ENCODE results near the gene GLOD4. TPM values are rescaled to one million over a fixed set of nuclear protein-coding genes. Genes with fewer than 3 reads are reported as not detected.

The GLOD4 gene
- total RNA-seq, 4 donors from 2014 or later, result 32.9 to 45.0 (median 41.4) TPM

DNA sequence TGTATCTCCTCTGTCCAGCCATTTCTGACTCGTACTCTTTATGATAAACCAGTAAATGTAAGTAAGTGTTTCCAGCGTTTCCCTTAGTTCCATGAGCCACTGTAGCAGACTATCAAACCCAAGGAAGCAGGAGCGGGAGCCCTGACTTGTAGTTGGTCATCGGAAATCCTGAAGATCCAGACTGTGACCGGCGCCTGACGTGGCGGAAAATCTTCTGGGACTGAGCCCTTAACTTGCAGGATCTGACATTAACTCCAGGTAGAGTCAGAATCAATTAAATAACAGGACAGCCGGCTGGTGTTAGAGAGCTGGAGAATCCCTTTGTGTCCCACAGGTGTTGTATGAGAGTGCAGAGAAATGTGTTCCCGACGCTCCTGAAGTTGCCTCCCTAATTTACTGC, 4.0 kb downstream of the GLOD4 start:
- TF ChIP-seq, protein P1, sequence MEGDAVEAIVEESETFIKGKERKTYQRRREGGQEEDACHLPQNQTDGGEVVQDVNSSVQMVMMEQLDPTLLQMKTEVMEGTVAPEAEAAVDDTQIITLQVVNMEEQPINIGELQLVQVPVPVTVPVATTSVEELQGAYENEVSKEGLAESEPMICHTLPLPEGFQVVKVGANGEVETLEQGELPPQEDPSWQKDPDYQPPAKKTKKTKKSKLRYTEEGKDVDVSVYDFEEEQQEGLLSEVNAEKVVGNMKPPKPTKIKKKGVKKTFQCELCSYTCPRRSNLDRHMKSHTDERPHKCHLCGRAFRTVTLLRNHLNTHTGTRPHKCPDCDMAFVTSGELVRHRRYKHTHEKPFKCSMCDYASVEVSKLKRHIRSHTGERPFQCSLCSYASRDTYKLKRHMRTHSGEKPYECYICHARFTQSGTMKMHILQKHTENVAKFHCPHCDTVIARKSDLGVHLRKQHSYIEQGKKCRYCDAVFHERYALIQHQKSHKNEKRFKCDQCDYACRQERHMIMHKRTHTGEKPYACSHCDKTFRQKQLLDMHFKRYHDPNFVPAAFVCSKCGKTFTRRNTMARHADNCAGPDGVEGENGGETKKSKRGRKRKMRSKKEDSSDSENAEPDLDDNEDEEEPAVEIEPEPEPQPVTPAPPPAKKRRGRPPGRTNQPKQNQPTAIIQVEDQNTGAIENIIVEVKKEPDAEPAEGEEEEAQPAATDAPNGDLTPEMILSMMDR (IDR thresholded peaks at IDR 0.05; ENCODE audit: low read depth), result no peak

DNA sequence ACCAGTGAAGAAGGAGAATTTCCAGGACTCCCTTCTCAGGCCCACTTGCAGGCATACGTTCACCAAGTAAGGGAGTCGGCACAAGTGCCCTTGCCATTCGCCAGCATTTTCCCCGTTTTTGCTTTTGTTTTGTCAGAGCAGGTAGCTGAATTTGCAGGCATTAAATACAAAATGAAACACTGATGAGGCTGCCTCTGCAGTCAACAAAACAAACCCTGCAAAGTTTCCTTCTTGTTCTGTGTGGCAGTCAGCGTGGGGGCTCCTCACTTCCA, 7.8 kb downstream of the GLOD4 start:
- TF ChIP-seq, protein P1 (IDR thresholded peaks at IDR 0.05; ENCODE audit: low read depth), result no peak

DNA sequence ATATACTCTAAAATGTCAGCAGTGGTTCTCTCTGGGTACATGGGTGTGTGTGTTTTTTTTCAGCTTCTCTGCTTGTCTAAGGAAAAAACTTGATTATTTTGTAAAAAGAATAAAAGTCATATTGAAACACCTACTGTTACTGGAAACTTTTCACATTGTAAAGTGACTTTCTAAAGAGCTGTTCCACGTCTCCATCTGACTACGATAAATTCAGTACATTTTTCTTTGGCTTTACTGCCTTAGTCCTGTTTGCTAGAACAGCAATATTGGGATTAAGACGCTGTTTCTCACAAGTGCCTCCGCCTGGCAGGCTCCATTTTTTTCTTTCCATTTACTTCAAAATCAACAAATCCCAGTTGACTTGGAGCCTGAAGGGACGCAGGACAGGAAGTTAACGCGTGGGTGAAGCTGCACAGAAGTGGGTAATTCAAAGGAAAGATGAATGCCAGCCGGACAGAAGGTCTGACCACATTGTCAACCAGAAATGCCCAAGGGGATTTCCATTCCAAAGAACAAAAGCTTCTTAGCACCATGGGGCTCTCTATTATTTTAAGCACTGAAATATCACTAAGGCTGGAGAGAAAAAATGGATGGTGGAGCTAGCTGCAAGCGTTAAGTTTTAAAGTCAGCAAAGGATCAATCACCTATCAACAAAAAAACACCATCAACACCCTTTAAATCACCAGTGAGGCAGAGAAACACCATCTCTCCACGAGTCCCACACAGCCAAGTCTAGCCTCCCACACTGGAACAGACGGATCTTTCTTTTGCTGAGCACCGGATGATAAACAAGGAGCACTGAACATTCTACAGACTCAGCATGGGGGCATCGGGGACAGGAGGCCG, 8.4 kb downstream of the GLOD4 start:
- TF ChIP-seq, protein P1 (IDR thresholded peaks at IDR 0.05; ENCODE audit: low read depth), result no peak

DNA sequence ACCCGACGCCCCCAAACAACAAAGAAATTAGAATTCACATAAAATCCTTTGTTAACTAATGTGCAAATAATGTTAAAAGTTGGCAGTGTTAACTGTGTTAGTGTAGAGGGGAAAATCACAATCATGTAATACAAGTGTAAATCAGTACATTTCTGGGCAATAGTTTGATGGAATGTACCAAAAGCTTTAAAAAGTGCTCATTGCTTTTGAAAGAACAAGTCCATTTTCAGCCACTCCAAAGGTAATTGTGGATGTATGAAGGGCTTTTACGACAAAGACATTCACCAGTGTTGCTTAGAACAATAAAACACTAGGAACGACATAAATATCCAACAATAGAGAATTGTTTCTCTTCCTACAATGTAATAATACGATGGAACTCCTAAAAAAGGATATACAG, 9.1 kb downstream of the GLOD4 start:
- TF ChIP-seq, protein P1 (IDR thresholded peaks at IDR 0.05; ENCODE audit: low read depth), result no peak

DNA sequence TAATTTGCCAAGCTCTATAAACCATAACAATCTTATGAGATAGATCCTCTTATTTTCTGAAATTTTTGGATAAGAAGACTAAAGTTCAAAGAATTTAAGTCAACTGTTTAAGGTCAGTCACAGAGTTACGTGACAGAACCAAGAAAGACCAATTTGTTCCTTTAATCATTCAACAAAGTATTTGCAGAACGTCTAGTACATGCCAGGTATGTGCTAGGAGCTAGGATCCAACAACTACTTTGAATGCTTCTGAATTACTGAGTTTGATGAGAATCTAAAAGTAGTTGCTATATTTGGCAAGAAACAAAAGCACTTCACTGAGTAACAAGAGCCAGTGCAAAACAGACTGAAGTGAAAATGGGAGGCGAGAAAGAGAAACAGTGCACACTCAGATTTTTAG, 15.0 kb downstream of the GLOD4 start:
- TF ChIP-seq, protein P1 (IDR thresholded peaks at IDR 0.05; ENCODE audit: low read depth), result no peak

DNA sequence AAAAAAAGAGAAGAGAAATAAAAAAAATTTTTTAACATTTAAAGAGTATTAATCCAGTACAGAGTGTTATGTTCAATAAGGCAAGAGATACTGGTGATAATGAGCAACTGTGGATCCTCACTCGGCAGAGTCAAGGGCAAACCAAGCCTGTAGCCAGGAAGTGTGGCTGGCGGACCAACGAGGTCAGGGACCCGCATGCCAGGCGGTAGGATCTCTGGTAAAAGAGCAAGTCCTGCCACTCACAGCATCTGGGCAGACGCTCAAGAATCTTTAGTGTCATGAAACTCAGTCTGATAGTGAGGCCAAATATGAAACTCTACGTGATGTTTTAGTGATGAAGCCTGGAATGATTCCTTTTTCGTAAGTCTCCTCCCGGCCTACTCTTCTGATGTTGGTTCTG, 21.7 kb downstream of the GLOD4 start:
- TF ChIP-seq, protein P1 (IDR thresholded peaks at IDR 0.05; ENCODE audit: low read depth), result no peak

DNA sequence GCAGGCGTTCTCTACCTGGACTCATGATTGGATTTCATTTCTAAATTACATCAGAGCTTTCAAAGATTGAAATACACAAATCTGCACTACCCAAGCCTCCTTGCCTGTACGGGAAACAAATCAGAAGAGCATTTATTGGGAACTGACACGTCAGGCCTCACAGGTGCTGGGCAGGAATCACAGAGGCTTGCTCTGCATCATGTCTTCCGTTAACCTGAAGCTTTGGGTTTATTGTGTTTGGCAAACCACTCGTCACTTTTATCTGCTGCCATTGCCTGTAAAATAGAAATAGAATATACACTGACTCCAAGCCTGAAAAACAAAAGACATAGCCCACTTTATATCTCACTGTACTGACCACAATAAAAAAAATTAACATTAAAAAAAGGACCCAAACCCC, 22.1 kb downstream of the GLOD4 start:
- TF ChIP-seq, protein P1 (IDR thresholded peaks at IDR 0.05; ENCODE audit: low read depth), result no peak

All from subcutaneous adipose tissue (tissue), 4 donors.